Measurements from ENCODE around the gene BNC1. TPM values are rescaled to one million over a fixed set of nuclear protein-coding genes. Genes with fewer than 3 reads are reported as not detected.

BNC1 gene
- total and polyA plus RNA-seq, 2 of the 4 experiments (the other 2 are of a cell fraction) = 0.38 to 0.54 TPM

Other genes with a start within 250 kb of the BNC1 start
- 78.7 and 90.5 TPM in 2 replicates for gene BTBD1, start 217.4 kb downstream of the BNC1 start, total RNA-seq (2012; rRNA removed)
- 32.8 and 39.3 TPM in 2 replicates for gene BTBD1, start 217.4 kb downstream of the BNC1 start, polyA plus RNA-seq (2012; rRNA removed)
- gene TM6SF1, start 177.0 kb downstream of the BNC1 start, total RNA-seq (2012; rRNA removed) = 1.6 and 1.9 TPM in 2 replicates
- 1.3 and 1.9 TPM in 2 replicates for gene TM6SF1, start 177.0 kb downstream of the BNC1 start, polyA plus RNA-seq (2012; rRNA removed)
- 9.5 and 31.4 TPM in 2 replicates for gene HDGFL3, start 76.8 kb downstream of the BNC1 start, total RNA-seq (2012; rRNA removed)
- 18.1 and 19.6 TPM in 2 replicates for gene HDGFL3, start 76.8 kb downstream of the BNC1 start, polyA plus RNA-seq (2012; rRNA removed)
- gene SH3GL3, start 162.7 kb upstream of the BNC1 start, total RNA-seq (2012; rRNA removed) = not detected in 2 replicates
- gene SH3GL3, start 162.7 kb upstream of the BNC1 start, polyA plus RNA-seq (2012; rRNA removed) = not detected in 2 replicates

Measured in IMR-90 (cell line).